HG03064 (cell line): ENCODE measurements around the gene CHST9.
"Not testable (repeated sequence)": the region's sequence is repeated elsewhere in the genome, so short reads cannot be mapped to it uniquely, and the experiment has no call there.

Source experiments
- ATAC-seq: cut with Tn5 transposase; IDR thresholded peaks from one replicate; pipeline ENCODE4 v1.9.1; 2021; ENCODE audit warnings: low read depth; ENCODE audit not compliant: unreplicated experiment

Gene CHST9

DNA sequence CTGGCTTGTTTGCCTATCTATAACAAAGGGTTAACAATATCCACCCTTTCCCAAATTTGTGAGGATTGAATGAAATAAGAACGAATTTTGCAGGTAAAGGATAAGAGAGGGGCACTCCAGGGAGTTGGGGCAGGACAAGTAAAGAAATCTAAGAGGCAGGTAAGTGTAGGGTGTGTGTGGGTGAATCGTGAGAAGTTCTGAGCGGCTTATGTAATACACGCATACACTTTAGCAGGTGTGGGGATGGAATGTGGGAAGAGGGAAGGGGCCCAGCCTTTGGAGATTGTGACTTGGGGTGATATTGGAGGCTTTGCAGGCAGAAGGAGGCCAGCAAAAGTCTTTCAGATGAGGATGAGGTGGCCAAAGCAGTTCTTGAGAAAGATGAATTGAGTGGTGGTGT lies 236.4 kb downstream of the CHST9 start:
- no peak for ATAC-seq

DNA sequence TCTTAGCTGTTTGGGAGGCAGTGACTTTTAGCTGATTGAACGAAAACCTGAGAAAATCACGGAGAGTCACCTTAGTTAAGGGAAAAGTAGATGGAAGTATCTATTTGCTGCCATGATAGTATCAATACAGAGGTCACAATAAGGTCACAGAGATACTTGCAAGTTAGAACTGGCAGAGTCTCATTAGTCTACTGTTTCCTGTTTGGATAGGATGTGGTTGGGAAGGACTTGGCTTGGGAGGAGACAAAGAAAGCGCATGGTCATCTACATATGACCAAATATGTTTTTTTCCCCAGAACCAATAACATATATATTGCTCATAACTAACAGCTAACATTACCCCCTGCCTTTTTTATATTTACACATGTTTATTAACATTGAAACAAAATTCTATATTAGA lies 241.2 kb downstream of the CHST9 start:
- ATAC-seq, result no peak

DNA sequence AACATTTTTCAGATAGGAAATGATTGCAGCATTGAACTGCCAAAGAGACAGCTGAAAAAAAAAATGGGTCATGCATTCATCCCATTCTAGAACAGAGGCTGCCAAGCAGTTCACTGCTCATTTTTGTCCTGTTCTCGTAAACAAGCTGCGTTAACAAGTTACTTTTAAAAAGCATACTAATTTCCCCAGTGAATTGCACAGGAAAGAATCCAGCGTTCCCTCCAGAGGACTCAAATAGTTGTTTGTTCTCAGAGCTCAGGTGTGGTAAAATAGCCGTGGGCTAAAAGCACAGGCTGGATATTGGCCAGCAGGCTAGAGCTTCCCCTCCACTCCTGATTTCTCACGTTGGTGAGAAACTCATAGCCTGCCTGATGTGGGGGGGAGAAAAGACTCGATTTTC lies 243.5 kb downstream of the CHST9 start:
- no peak for ATAC-seq

- no peak for ATAC-seq
Observed at GRCh38 chr18:26940744-26941398, 244.2 kb downstream of the CHST9 start.

DNA sequence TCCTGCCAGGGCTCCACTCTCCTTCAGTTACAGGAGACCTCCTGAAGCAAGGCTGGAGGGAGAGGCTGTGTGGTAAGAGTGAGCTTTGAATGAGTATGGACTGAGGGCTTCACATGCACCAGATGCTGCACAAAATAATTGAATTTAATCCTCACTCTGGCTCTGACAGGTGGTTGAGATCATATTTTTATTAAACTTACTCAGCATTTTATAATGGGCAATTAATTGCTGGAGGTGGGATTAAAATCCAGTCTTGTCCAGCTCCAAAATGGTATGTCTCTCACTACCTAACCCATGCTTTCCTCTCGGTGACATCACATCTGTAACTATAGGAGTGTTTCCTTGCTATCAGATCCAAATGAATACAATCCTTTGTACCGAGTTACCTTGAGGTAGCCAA lies 253.4 kb downstream of the CHST9 start:
- ATAC-seq, result no peak

DNA sequence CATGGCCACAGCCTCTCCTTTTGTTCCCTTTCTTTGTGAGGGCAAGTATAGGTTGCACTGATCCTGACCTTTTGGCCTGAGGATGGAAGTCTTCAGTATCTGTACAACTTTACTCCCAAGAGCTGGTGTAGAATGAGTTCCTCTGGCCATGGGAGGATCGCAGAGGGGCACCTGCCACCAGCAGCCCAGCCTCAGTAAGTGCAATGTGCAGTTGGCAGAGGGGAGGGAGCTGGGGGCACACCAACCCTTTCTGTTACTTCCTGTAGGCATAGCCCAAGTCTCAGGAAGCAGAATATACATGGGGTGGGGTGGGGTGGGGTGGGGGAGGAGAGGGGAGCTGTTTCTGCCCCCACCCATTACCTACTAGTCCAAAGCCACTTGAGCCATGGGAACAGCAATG lies 254.5 kb downstream of the CHST9 start:
- ATAC-seq, result no peak

GRCh38 chr18:26928670-26929313 lies 256.3 kb downstream of the CHST9 start:
- ATAC-seq, result no peak

- ATAC-seq, result not testable (repeated sequence)
Observed at GRCh38 chr18:26927822-26928221, 257.3 kb downstream of the CHST9 start.

GRCh38 chr18:26926066-26926675 lies 258.9 kb downstream of the CHST9 start:
- no peak for ATAC-seq

GRCh38 chr18:26925313-26925712 lies 259.8 kb downstream of the CHST9 start:
- no peak for ATAC-seq

GRCh38 chr18:26922313-26922712 lies 262.8 kb downstream of the CHST9 start:
- no peak for ATAC-seq

DNA sequence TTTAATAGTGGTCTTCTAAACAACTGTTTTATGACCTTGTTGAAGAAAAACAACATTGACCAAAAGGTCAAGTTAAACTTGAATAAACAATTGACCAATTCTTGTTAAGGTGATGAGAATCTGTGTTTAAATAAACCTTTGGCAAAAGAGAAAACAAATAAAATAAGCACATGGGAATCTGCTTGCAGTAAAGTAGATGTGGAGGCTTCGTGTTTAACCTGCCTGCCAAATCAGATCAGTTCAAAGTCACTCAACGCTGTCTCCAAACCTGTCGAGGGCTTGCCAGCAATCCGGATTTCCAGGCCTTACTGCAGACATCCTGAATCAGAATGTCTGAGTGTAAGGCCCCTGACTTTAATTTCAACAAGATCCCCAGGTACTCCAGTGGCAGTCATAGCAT lies 264.5 kb downstream of the CHST9 start:
- ATAC-seq, result no peak

DNA sequence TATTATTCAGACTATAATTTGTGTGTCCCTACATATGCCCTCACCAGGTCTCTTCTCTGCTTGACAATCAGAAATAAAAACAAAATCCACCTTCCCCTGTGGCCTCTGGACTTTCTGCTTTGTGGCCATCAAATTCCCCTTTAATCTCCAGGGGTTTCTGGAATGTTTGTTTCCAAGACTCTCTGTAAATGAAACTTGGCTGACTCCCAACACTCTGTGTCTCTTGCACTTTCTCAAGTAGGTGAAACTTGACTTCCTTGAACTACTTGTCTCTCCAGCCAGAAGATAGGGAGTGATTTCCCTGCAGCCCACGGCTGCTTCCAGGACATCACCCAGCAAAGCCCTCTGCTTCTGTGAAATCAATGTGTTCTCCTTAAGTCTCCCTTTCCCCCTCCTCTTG lies 265.5 kb downstream of the CHST9 start:
- ATAC-seq, result no peak

GRCh38 chr18:26919201-26919600 lies 265.9 kb downstream of the CHST9 start:
- ATAC-seq, result no peak

DNA sequence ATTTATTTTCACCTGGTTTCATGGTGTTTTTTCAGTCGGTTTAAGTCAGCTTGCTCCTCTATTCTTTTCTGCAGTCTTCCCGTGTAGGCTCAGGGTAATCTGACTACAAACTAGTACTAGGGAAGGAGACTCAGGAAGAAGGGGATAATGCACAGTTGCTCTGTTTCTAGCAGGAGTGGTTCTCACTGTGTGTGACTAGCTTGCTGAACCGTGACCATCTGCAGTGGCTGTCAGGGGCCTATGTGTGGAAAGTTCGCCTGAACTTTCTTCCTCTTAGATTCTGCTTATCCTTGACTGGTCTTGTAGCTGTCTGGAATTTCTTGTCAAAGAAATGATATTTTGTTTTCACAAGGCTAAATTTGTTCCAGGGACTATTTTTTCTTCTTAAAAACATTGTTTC lies 273.3 kb downstream of the CHST9 start:
- ATAC-seq, result no peak

GRCh38 chr18:26909599-26910290 lies 275.4 kb downstream of the CHST9 start:
- no peak for ATAC-seq

DNA sequence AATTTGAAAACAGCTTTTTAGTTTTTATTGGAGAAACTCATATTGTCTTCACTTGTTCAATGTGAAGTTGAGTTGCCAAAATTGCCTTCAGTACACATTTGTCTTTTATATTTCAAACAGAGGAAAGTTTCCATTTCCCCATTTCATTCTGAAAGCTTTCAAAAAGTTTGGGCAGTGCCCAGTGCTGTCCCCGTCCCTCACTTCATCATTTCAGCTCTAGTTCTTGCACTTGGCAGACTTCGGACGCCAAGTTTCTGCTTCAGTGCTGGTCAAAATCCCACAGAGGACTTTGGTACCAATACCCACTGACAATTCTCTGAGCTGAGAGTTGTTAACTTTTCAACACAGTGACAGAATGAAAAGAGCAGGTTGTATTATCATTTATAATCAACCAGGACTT lies 276.2 kb downstream of the CHST9 start:
- ATAC-seq, result no peak

- ATAC-seq, result no peak
Observed at GRCh38 chr18:26902291-26902690, 282.8 kb downstream of the CHST9 start.

GRCh38 chr18:26901020-26901419 lies 284.1 kb downstream of the CHST9 start:
- no peak for ATAC-seq

DNA sequence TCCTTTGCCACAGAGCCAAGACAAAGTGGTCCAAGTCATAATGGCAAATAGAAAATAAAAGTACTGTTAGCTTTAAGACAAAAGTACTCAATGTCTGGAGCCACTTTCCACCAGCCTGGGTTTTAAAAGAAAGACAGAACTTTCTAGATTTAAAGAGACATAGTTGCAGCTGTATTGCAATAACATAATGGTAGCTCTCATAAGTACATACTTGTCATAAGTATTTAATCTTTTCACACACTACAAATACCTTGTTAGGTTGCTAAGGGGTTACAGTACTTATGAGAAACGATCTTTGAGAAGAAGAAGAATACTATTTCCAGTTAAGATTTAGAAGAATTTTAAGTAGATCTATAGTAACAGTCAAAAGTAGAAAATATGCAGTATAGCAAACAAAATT lies 290.7 kb downstream of the CHST9 start:
- no peak for ATAC-seq

- ATAC-seq, result no peak
Observed at GRCh38 chr18:26893996-26894395, 291.1 kb downstream of the CHST9 start.

DNA sequence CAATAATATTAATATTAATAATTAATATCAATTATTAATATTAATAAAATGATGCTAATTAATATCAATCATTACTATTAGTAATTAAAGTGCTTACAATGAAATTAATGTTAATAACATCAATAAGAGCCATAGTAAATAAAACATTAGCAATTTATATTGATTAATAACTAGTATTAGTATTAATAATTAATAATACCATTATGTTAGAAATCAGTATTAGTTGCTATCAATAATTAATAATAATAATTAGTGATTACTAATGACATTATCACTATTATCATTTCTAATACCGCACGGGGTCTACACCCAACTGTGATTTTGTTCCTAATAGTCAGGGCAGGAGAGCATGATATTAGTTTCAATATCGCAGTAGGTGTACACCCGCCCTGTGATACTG lies 296.8 kb downstream of the CHST9 start:
- no peak for ATAC-seq
